RWPE2 (cell line): ENCODE results near the gene MS4A10.
A peak's percentile ranks its signal among the peaks of the same experiment; 100 is the strongest.

Source experiments
- ATAC-seq: fragments of 200-7000 bp; cut with Tn5 transposase; 3 replicates; pipeline ENCODE4 v1.9.1; 2021; ENCODE audit warnings: low read depth
- DNase-seq: peaks from one replicate; pipeline ENCODE4 v3.0.0-alpha.2; 2020; ENCODE audit warnings: low spot score
- H3K27ac ChIP-seq: fragments of 450-650 bp; 2 replicates; pipeline ENCODE4 v1.5.1; 2017; ENCODE audit warnings: mild to moderate bottlenecking; ENCODE audit not compliant: poor library complexity, severe bottlenecking
- H3K27me3 ChIP-seq: fragments of 250-450 bp; sonication (Bioruptor Pico); 2 replicates; pipeline ENCODE4 v1.5.1; 2021; ENCODE audit warnings: mild to moderate bottlenecking, moderate library complexity; ENCODE audit not compliant: insufficient read depth, poor library complexity, severe bottlenecking
- H3K36me3 ChIP-seq: fragments of 250-450 bp; sonication (Bioruptor Pico); 2 replicates; pipeline ENCODE4 v1.5.1; 2020; ENCODE audit warnings: low read depth, mild to moderate bottlenecking, moderate library complexity
- H3K4me1 ChIP-seq: fragments of 250-450 bp; sonication (Bioruptor Pico); 2 replicates; pipeline ENCODE4 v1.5.1; 2021; ENCODE audit warnings: mild to moderate bottlenecking, moderate library complexity; ENCODE audit not compliant: insufficient read depth, poor library complexity, severe bottlenecking
- H3K4me3 ChIP-seq: fragments of 250-450 bp; sonication (Bioruptor Pico); 2 replicates; pipeline ENCODE4 v1.5.1; 2021; ENCODE audit warnings: mild to moderate bottlenecking, moderate library complexity; ENCODE audit not compliant: severe bottlenecking
- H3K9me3 ChIP-seq: fragments of 250-450 bp; sonication (Bioruptor Pico); 2 replicates; pipeline ENCODE4 v1.5.1; 2021; ENCODE audit warnings: mild to moderate bottlenecking, moderate library complexity; ENCODE audit not compliant: severe bottlenecking
- CTCF ChIP-seq: fragments of 450-650 bp; IDR thresholded peaks from one replicate; pipeline ENCODE4 v1.5.1; 2017; ENCODE audit warnings: mild to moderate bottlenecking, moderate library complexity; ENCODE audit not compliant: poor library complexity, severe bottlenecking

MS4A10 gene

DNA sequence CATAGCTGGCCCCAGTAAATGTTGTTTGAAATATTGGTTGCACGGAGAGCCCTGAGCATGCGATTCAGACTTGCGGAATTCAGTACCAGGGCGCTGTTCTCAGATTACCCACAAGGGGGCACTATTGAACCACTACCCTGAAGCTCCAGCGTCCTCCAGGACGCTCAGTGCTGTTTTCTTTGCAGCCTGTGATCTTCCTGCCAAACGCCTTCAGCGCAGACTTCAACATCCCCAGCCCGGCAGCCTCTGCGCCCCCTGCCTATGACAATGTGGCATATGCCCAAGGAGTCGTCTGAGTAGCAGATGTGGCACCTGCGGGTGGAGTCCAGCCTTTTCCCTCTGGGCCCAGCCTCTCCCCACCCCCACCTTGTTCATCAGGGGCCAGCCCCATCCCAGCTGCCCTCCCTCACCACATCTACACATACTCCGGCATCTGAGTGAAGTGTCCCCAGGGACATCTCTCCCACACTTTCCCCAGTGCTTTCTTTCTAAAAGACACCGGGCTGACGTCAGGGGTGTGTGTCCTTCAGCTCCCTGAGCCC is 9.6 kb upstream of the MS4A10 start:
- DNase-seq (no peak), ATAC-seq (peak; percentile 81)
- no peaks in the 10 kb centered on the region for H3K4me1 ChIP-seq
- no peaks in the 10 kb centered on the region for H3K9me3 ChIP-seq
- H3K36me3 ChIP-seq: no peaks in the 10 kb centered on the region
- no peaks in the 10 kb centered on the region for H3K27me3 ChIP-seq
- no peak overlapping the region for H3K4me3 ChIP-seq
- peak; percentile 87 for TF ChIP-seq CTCF
- no peak overlapping the region for H3K27ac ChIP-seq

DNA sequence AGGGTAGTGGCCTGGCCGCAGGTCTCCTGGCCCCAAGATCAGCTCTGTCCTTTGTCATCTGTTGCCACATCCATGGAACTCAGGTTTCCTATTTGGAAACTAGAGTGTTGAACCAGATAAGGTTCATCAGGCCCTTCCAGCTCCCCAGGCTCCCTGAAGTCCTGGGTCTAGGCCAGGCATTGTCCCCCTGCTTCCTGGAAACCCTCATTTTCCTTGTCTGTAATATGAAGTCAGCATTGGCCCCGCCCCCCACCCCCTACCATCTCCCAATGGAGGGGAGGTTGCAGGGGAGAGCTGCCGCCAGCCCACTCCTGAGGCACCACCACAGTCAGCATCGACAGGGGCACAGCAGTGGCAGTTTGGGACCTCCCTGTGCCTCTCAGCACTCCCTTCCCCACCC is 9.0 kb upstream of the MS4A10 start:
- no peaks in the 10 kb centered on the region for H3K27me3 ChIP-seq
- no peak overlapping the region for H3K27ac ChIP-seq
- DNase-seq (no peak), ATAC-seq (no peak)
- no peaks in the 10 kb centered on the region for H3K9me3 ChIP-seq
- H3K4me1 ChIP-seq: no peaks in the 10 kb centered on the region
- no peak for TF ChIP-seq CTCF
- no peak overlapping the region for H3K4me3 ChIP-seq
- H3K36me3 ChIP-seq: no peaks in the 10 kb centered on the region

GRCh38 chr11:60777106-60777505 is 8.0 kb upstream of the MS4A10 start:
- DNase-seq: no peak
- Histone ChIP-seq H3K27ac (no peak overlapping the region), H3K27me3 (no peaks in the 10 kb centered on the region), H3K9me3 (no peaks in the 10 kb centered on the region), H3K4me1 (no peaks in the 10 kb centered on the region), H3K4me3 (no peak overlapping the region), H3K36me3 (no peaks in the 10 kb centered on the region)
- no peak for TF ChIP-seq CTCF
- ATAC-seq: no peak

- Histone ChIP-seq H3K4me1 (no peaks in the 10 kb centered on the region), H3K27me3 (no peaks in the 10 kb centered on the region), H3K36me3 (no peaks in the 10 kb centered on the region), H3K27ac (no peak overlapping the region), H3K4me3 (no peak overlapping the region), H3K9me3 (no peaks in the 10 kb centered on the region)
- TF ChIP-seq CTCF: no peak
- DNase-seq (no peak), ATAC-seq (peak; percentile 52)
Observed at GRCh38 chr11:60777572-60777971, 7.6 kb upstream of the MS4A10 start.

- no peak overlapping the region for H3K4me3 ChIP-seq
- no peaks in the 10 kb centered on the region for H3K4me1 ChIP-seq
- H3K27ac ChIP-seq: no peak overlapping the region
- ATAC-seq (no peak), DNase-seq (no peak)
- no peaks in the 10 kb centered on the region for H3K36me3 ChIP-seq
- H3K27me3 ChIP-seq: no peaks in the 10 kb centered on the region
- H3K9me3 ChIP-seq: no peaks in the 10 kb centered on the region
- no peak for TF ChIP-seq CTCF
Observed at GRCh38 chr11:60780065-60780464, 5.1 kb upstream of the MS4A10 start.
